GM23338 (cell line): ENCODE results near the gene GLI3. TPM values are rescaled to one million over a fixed set of nuclear protein-coding genes. Genes with fewer than 3 reads are reported as not detected.

Source experiments
- ATAC-seq: fragments of 200-7000 bp; cut with Tn5 transposase; 3 replicates; pipeline ENCODE4 v1.9.1; 2020
- DNase-seq: peaks from one replicate; pipeline ENCODE4 v3.0.0-alpha.2; 2015; ENCODE audit warnings: low spot score
- H2AFZ ChIP-seq: fragments of 200-600 bp; sonication (generic); 2 replicates; pipeline ENCODE4 v1.8.0; 2016; ENCODE audit warnings: antibody characterized with exemption, mild to moderate bottlenecking, moderate library complexity
- H3F3A ChIP-seq: fragments of 200-600 bp; sonication (generic); replicated peaks from 2 replicates; pipeline ENCODE4 v1.8.0; 2017; ENCODE audit warnings: antibody characterized with exemption, mixed run types, low read depth
- H3K27ac ChIP-seq: fragments of 200-600 bp; sonication (generic); 2 replicates; pipeline ENCODE4 v1.6.1; 2016; ENCODE audit warnings: low read depth
- H3K27me3 ChIP-seq: fragments of 200-600 bp; sonication (generic); 2 replicates; pipeline ENCODE4 v1.8.0; 2016; ENCODE audit warnings: mild to moderate bottlenecking, mixed run types, moderate library complexity; ENCODE audit not compliant: insufficient read depth
- H3K36me3 ChIP-seq: fragments of 200-600 bp; sonication (generic); 2 replicates; pipeline ENCODE4 v1.8.0; 2016; ENCODE audit warnings: mild to moderate bottlenecking; ENCODE audit not compliant: insufficient read depth
- H3K4me1 ChIP-seq: fragments of 200-600 bp; sonication (generic); 2 replicates; pipeline ENCODE4 v1.8.0; 2016; ENCODE audit warnings: mild to moderate bottlenecking, moderate library complexity; ENCODE audit not compliant: insufficient read depth
- H3K4me2 ChIP-seq: fragments of 200-600 bp; sonication (generic); 2 replicates; pipeline ENCODE4 v1.7.1; 2017; ENCODE audit warnings: mixed run types
- H3K4me3 ChIP-seq: fragments of 200-600 bp; sonication (generic); 2 replicates; pipeline ENCODE4 v1.6.1; 2016; ENCODE audit warnings: mixed run types
- H3K79me2 ChIP-seq: fragments of 200-600 bp; sonication (generic); replicated peaks from 2 replicates; pipeline ENCODE4 v1.8.0; 2017; ENCODE audit warnings: mild to moderate bottlenecking; ENCODE audit not compliant: insufficient read depth
- H3K9me2 ChIP-seq: fragments of 200-600 bp; sonication (generic); 2 replicates; pipeline ENCODE4 v1.8.0; 2017; ENCODE audit not compliant: insufficient read depth
- H4K20me1 ChIP-seq: fragments of 200-600 bp; sonication (generic); replicated peaks from 2 replicates; pipeline ENCODE4 v1.8.0; 2017; ENCODE audit warnings: mild to moderate bottlenecking; ENCODE audit not compliant: insufficient read depth
- H3K27ac Mint-ChIP-seq: 2 replicates; pipeline ENCODE4 v1.8.0; 2020; ENCODE audit warnings: inconsistent platforms, mild to moderate bottlenecking, moderate library complexity, mixed read lengths
- H3K27me3 Mint-ChIP-seq: 3 replicates; pipeline ENCODE4 v1.8.0; 2022; ENCODE audit warnings: low read depth, mild to moderate bottlenecking, moderate library complexity, mixed read lengths, inconsistent platforms; ENCODE audit not compliant: insufficient read depth, poor library complexity
- H3K36me3 Mint-ChIP-seq: 3 replicates; pipeline ENCODE4 v1.8.0; 2021; ENCODE audit warnings: low read depth, mild to moderate bottlenecking, inconsistent platforms, moderate library complexity, mixed read lengths
- H3K4me1 Mint-ChIP-seq: 3 replicates; pipeline ENCODE4 v1.8.0; 2020; ENCODE audit warnings: mild to moderate bottlenecking, inconsistent platforms, mixed read lengths
- H3K4me3 Mint-ChIP-seq: 3 replicates; pipeline ENCODE4 v1.8.0; 2021; ENCODE audit warnings: moderate library complexity, mild to moderate bottlenecking, inconsistent platforms, mixed read lengths
- H3K9me3 Mint-ChIP-seq: 3 replicates; pipeline ENCODE4 v1.8.0; 2020; ENCODE audit warnings: moderate library complexity, mild to moderate bottlenecking, inconsistent platforms, mixed read lengths
- CREB1 ChIP-seq: fragments of 250-450 bp; sonication (Bioruptor Pico); IDR thresholded peaks from 2 replicates; pipeline ENCODE4 v1.5.0; 2020; ENCODE audit warnings: low read depth, mild to moderate bottlenecking, moderate library complexity
- CTCF ChIP-seq, 2 experiments: fragments of 200-600 bp in 1 of 2; sonication (generic) in 1 of 2; conservative IDR thresholded peaks; 2 replicates each; pipeline versions ENCODE4 v1.5.1 to v1.6.1; 2016 to 2017; ENCODE audit warnings: antibody characterized with exemption in 2 of 2, low read depth in 2 of 2, mild to moderate bottlenecking in 2 of 2, moderate library complexity in 1 of 2
- EZH2 ChIP-seq: fragments of 200-600 bp; sonication (generic); IDR thresholded peaks from one replicate; pipeline ENCODE4 v1.8.0; 2017; ENCODE audit warnings: antibody characterized with exemption, mild to moderate bottlenecking, low read depth; ENCODE audit not compliant: unreplicated experiment
- EZH2phosphoT487 ChIP-seq: fragments of 200-600 bp; sonication (generic); IDR thresholded peaks from one replicate; pipeline ENCODE4 v1.8.1; 2018; ENCODE audit warnings: antibody characterized with exemption; ENCODE audit not compliant: unreplicated experiment
- JUNB ChIP-seq: IDR thresholded peaks from one replicate; pipeline ENCODE4 v1.6.1; 2016; ENCODE audit warnings: antibody characterized with exemption; ENCODE audit not compliant: unreplicated experiment
- REST ChIP-seq: IDR thresholded peaks from one replicate; pipeline ENCODE4 v1.6.1; 2018; ENCODE audit warnings: antibody characterized with exemption; ENCODE audit not compliant: unreplicated experiment
- STAT1 ChIP-seq: IDR thresholded peaks from one replicate; pipeline ENCODE4 v1.6.1; 2016; ENCODE audit warnings: antibody characterized with exemption; ENCODE audit not compliant: unreplicated experiment
- ZNF114 ChIP-seq: fragments of 250-450 bp; sonication (Bioruptor Pico); IDR thresholded peaks from 2 replicates; pipeline ENCODE4 v1.5.0; 2020; ENCODE audit warnings: mild to moderate bottlenecking, moderate library complexity
- ZNF331 ChIP-seq: fragments of 250-450 bp; sonication (Bioruptor Pico); IDR thresholded peaks from 2 replicates; pipeline ENCODE4 v1.5.0; 2020; ENCODE audit warnings: low read depth, mild to moderate bottlenecking, moderate library complexity
- polyA plus RNA-seq: library from polyadenylated mRNA; unstranded; fragments of >200 nt; fragmentation: Nextera tagmentation; extraction: Ambion mirVana; gene quantifications from 2 replicates; pipeline ENCODE4 v1.2.1, GENCODE V29; 2016
- total RNA-seq: library from RNA; depleted of rRNA; stranded (reverse); fragments of >200 nt; shearing (Covaris generic); gene quantifications from 2 replicates; pipeline ENCODE4 v1.2.3, GENCODE V29; 2014

Gene GLI3
- total and polyA plus RNA-seq, 2 experiments from 2014 or later, result 16.1 to 17.9 TPM

- H3K27me3 Mint-ChIP-seq, result peaks cover 8% of the 10 kb centered on the region
These were observed 159.5 kb downstream of the GLI3 start for GRCh38 chr7:42077271-42078135.

More at GRCh38 chr7:42077271-42078135, 159.5 kb downstream of the GLI3 start:
- H3K27ac Mint-ChIP-seq, result no peak overlapping the region
- Histone ChIP-seq H3K9me2 (no peaks in the 10 kb centered on the region), H4K20me1 (no peaks in the 10 kb centered on the region; the same call in 1 of the 2 replicates), H3F3A (no peaks in the 10 kb centered on the region), H3K27ac (no peak overlapping the region), H2AFZ (no peak overlapping the region), H3K79me2 (no peaks in the 10 kb centered on the region), H3K36me3 (no peaks in the 10 kb centered on the region), H3K4me3 (no peak overlapping the region), H3K27me3 (no peaks in the 10 kb centered on the region), H3K4me2 (no peak overlapping the region), H3K4me1 (peaks cover 19% of the 10 kb centered on the region)
- no peak for DNase-seq
- H3K4me1 Mint-ChIP-seq, result peaks cover 23% of the 10 kb centered on the region
- H3K36me3 Mint-ChIP-seq, result no peaks in the 10 kb centered on the region
- H3K9me3 Mint-ChIP-seq, result no peaks in the 10 kb centered on the region
- H3K4me3 Mint-ChIP-seq, result no peak overlapping the region
- ATAC-seq, result no peak
- TF ChIP-seq CTCF (conservative IDR thresholded peaks at IDR 0.05; ENCODE audit: low read depth in 2 of 2) (no peak), CREB1 (CRISPR knock-in tag) (no peak), JUNB (no peak), EZH2 (no peak), REST (no peak), ZNF331 (CRISPR knock-in tag) (no peak), ZNF114 (no peak), STAT1 (no peak), EZH2phosphoT487 (no peak)
